Osteocyte (in vitro differentiated cells): ENCODE data around the gene SIDT1. TPM values are rescaled to one million over a fixed set of nuclear protein-coding genes. Genes with fewer than 3 reads are reported as not detected.

Experiments used
- DNase-seq: peaks from one replicate; pipeline ENCODE4 v3.0.0; 2021; ENCODE audit warnings: mixed read lengths; ENCODE audit not compliant: unreplicated experiment; ENCODE audit errors: extremely low spot score
- H3K27ac Mint-ChIP-seq: one replicate; pipeline ENCODE4 v1.8.0; 2021; ENCODE audit warnings: mild to moderate bottlenecking, mixed read lengths; ENCODE audit not compliant: unreplicated experiment
- H3K27me3 Mint-ChIP-seq: one replicate; pipeline ENCODE4 v1.8.0; 2021; ENCODE audit warnings: mixed read lengths; ENCODE audit not compliant: unreplicated experiment
- H3K36me3 Mint-ChIP-seq: one replicate; pipeline ENCODE4 v1.8.0; 2021; ENCODE audit warnings: mixed read lengths; ENCODE audit not compliant: unreplicated experiment
- H3K4me1 Mint-ChIP-seq: one replicate; pipeline ENCODE4 v1.8.0; 2021; ENCODE audit warnings: mixed read lengths; ENCODE audit not compliant: unreplicated experiment
- H3K4me3 Mint-ChIP-seq: one replicate; pipeline ENCODE4 v1.8.0; 2021; ENCODE audit warnings: mild to moderate bottlenecking, moderate library complexity, mixed read lengths; ENCODE audit not compliant: unreplicated experiment
- H3K9me3 Mint-ChIP-seq: one replicate; pipeline ENCODE4 v1.8.0; 2021; ENCODE audit warnings: mixed read lengths; ENCODE audit not compliant: unreplicated experiment
- total RNA-seq: library from RNA; stranded (reverse); gene quantifications from 2 replicates; pipeline ENCODE4 v1.2.1, GENCODE V29; 2021
- TF ChIP-seq, protein P1 (sequence below): fragments of 200-600 bp; sonication (generic); IDR thresholded peaks from 2 replicates; pipeline ENCODE4 v1.5.0; 2021; ENCODE audit warnings: antibody characterized with exemption, mild to moderate bottlenecking, moderate library complexity

SIDT1 gene
- total RNA-seq, 1 donor from 2014 or later: not detected

DNA sequence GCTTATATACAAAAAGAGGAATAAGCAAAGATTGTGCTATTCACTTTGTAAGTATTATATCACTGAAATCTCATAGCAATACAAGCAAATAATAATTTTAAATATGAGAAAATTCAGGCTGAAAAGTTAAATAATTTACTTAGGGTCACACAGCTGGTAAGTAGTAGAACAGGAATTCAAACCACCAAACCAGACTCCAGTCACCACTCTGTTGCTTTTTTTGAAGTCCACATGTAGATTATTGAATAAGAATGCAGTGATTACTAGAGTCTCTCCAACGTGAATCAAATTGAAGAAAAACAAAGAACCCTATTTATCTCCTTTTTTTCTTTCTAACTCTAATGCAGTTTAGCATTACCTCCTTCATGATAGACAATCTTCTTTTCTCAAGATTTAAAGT is 33.3 kb upstream of the SIDT1 start:
- no peak for DNase-seq
- Mint-ChIP-seq H3K4me3 (no peak overlapping the region), H3K27ac (no peak overlapping the region), H3K9me3 (no peaks in the 10 kb centered on the region), H3K27me3 (no peaks in the 10 kb centered on the region), H3K4me1 (peaks cover 7% of the 10 kb centered on the region), H3K36me3 (peaks cover 7% of the 10 kb centered on the region)
- TF ChIP-seq, protein P1, sequence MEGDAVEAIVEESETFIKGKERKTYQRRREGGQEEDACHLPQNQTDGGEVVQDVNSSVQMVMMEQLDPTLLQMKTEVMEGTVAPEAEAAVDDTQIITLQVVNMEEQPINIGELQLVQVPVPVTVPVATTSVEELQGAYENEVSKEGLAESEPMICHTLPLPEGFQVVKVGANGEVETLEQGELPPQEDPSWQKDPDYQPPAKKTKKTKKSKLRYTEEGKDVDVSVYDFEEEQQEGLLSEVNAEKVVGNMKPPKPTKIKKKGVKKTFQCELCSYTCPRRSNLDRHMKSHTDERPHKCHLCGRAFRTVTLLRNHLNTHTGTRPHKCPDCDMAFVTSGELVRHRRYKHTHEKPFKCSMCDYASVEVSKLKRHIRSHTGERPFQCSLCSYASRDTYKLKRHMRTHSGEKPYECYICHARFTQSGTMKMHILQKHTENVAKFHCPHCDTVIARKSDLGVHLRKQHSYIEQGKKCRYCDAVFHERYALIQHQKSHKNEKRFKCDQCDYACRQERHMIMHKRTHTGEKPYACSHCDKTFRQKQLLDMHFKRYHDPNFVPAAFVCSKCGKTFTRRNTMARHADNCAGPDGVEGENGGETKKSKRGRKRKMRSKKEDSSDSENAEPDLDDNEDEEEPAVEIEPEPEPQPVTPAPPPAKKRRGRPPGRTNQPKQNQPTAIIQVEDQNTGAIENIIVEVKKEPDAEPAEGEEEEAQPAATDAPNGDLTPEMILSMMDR: no peak

DNA sequence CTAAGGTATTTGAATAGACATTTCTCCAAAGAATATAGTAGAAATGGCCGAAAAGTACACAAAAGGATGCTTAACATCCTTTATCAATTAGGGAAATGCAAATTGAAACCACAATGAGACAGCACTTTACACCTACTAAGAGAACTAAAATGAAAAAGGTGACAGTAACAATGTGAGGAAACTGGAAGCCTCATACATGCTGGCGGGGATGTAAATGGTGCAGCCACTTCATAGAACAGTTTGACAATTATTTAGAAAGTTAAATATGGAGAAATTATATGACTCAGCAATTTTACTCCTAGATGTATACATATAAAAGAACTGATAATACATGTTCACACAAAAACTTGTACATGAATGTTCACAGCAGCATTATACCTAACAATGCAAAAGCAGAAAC is 30.8 kb upstream of the SIDT1 start:
- Mint-ChIP-seq H3K9me3 (no peaks in the 10 kb centered on the region), H3K27ac (no peak overlapping the region), H3K4me1 (peaks cover 7% of the 10 kb centered on the region), H3K36me3 (peaks cover 9% of the 10 kb centered on the region), H3K4me3 (no peak overlapping the region), H3K27me3 (no peaks in the 10 kb centered on the region)
- TF ChIP-seq, protein P1: no peak
- DNase-seq: no peak

DNA sequence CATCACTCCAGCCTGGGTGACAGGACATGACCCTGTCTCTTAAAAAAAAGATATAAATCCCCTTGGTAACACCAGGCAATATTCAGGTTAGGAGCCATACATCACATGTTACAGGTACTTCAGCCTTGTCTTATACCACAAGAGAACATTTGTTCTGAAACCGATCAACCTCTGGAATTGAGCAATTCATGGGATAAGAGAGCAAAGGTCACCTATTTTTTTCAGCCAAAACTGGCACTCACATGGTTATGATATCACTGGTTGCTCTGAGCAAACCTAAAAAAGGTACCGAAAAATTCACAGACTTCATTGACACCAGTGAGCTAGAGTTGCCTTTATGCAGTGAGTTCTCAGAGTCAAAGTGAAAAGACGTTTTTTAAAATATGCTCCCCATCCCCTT is 26.5 kb upstream of the SIDT1 start:
- no peak overlapping the region for H3K4me3 Mint-ChIP-seq
- H3K9me3 Mint-ChIP-seq: peaks cover 8% of the 10 kb centered on the region
- H3K36me3 Mint-ChIP-seq: peaks cover 12% of the 10 kb centered on the region
- TF ChIP-seq, protein P1: no peak
- DNase-seq: no peak
- peaks cover 5% of the 10 kb centered on the region for H3K4me1 Mint-ChIP-seq
- H3K27me3 Mint-ChIP-seq: no peaks in the 10 kb centered on the region
- H3K27ac Mint-ChIP-seq: no peak overlapping the region

DNA sequence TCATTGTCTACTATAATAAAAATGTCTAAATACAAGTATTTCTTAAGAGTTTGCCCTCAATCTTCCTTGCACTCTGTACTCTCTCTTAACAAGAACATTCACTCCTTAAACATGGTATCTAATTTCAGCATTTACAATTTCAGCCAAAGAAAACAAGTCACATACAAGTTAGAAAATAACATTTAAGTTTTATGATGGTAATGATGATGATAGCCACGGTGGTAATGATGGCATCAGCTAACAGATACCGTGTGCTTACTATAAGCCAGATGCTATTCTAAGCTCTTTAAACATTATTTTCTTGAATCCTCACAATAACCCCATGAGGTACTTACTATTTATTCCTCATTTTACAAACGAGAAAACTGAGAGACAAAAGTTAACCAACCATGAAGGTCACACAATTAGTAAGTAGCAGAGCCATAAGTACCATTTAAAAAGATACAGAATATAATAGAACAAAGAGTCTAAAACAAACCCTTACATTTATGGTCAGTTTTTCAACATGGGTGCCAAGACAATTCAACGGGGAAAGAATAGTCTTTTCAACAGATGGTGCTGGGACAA is 24.8 kb upstream of the SIDT1 start:
- H3K27ac Mint-ChIP-seq: no peak overlapping the region
- H3K4me1 Mint-ChIP-seq: peaks cover 5% of the 10 kb centered on the region
- no peaks in the 10 kb centered on the region for H3K27me3 Mint-ChIP-seq
- TF ChIP-seq, protein P1: no peak
- no peak overlapping the region for H3K4me3 Mint-ChIP-seq
- H3K9me3 Mint-ChIP-seq: peaks cover 8% of the 10 kb centered on the region
- peaks cover 7% of the 10 kb centered on the region for H3K36me3 Mint-ChIP-seq
- DNase-seq: no peak

DNA sequence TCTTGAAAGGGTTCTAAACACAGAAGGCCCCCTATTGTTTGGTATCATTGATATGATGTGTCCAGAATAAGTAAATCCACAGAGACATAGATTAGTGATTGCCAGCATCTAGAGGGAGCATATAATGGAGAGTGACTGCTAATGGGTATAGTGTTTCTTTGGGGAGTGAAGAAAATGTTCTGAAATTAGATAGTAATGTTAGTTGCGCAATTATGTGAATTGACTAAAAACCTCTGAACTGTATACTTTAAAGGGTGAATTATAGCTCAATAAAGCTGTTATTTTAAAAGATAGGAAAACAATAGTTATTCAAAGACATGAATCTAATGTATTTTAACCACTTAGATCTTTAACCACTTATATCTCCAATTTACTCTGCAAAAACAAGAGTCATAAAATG is 23.4 kb upstream of the SIDT1 start:
- Mint-ChIP-seq H3K9me3 (peaks cover 8% of the 10 kb centered on the region), H3K4me3 (no peak overlapping the region), H3K27me3 (no peaks in the 10 kb centered on the region), H3K4me1 (peaks cover 5% of the 10 kb centered on the region), H3K27ac (no peak overlapping the region), H3K36me3 (peaks cover 5% of the 10 kb centered on the region)
- DNase-seq: no peak
- TF ChIP-seq, protein P1: no peak
